ENCODE results near the gene ITLN2. TPM values are rescaled to one million over a fixed set of nuclear protein-coding genes. Genes with fewer than 3 reads are reported as not detected.
"Not testable (repeated sequence)": the region's sequence is repeated elsewhere in the genome, so short reads cannot be mapped to it uniquely, and the experiment has no call there.

The ITLN2 gene
- total RNA-seq, 2 experiments from 2014 or later: not detected

- H3K4me1 Mint-ChIP-seq (ENCODE audit: low read depth); H3K4me3 Mint-ChIP-seq; H3K36me3 Mint-ChIP-seq (ENCODE audit: low read depth); H3K27ac Mint-ChIP-seq; POLR2A ChIA-PET; CTCF ChIA-PET; H3K9me3 Mint-ChIP-seq (ENCODE audit: insufficient read depth); DNase-seq; ATAC-seq: not testable (repeated sequence)
- H3K27me3 Mint-ChIP-seq (ENCODE audit: low read depth): peaks cover 20% of the 10 kb centered on the region
Measured at GRCh38 chr1:160933305-160933704, 21.3 kb downstream of the ITLN2 start.

- no peak for ATAC-seq
- Mint-ChIP-seq H3K27me3 (ENCODE audit: low read depth) (peaks cover 8% of the 10 kb centered on the region), H3K4me3 (no peak overlapping the region), H3K27ac (no peak overlapping the region), H3K4me1 (ENCODE audit: low read depth) (no peaks in the 10 kb centered on the region), H3K36me3 (ENCODE audit: low read depth) (peaks cover 7% of the 10 kb centered on the region), H3K9me3 (ENCODE audit: insufficient read depth) (peaks cover 16% of the 10 kb centered on the region)
- no peak for DNase-seq
- POLR2A ChIA-PET: interaction anchor here (0.6 kb wide), 1 partner anchor 177 kb away, joined by 3 read pairs; no protein-coding TSS in a partner anchor
- CTCF ChIA-PET: interaction anchor here (0.5 to 1.6 kb wide), 3 partner anchors 65 to 146 kb away, joined by 3 to 5 read pairs (median 3); no protein-coding TSS in a partner anchor
Measured at GRCh38 chr1:160925652-160926244, 28.9 kb downstream of the ITLN2 start.

GRCh38 chr1:160924791-160925651 lies 29.6 kb downstream of the ITLN2 start:
- ChIA-PET POLR2A (no interaction called here), CTCF (interaction anchor here (0.5 to 1.6 kb wide), 3 partner anchors 66 to 145 kb away, joined by 3 to 5 read pairs (median 3); no protein-coding TSS in a partner anchor)
- Mint-ChIP-seq H3K4me3 (no peak overlapping the region), H3K9me3 (ENCODE audit: insufficient read depth) (peaks cover 16% of the 10 kb centered on the region), H3K27ac (no peak overlapping the region), H3K36me3 (ENCODE audit: low read depth) (peaks cover 9% of the 10 kb centered on the region), H3K4me1 (ENCODE audit: low read depth) (no peaks in the 10 kb centered on the region), H3K27me3 (ENCODE audit: low read depth) (peaks cover 11% of the 10 kb centered on the region)
- DNase-seq (no peak), ATAC-seq (no peak)

GRCh38 chr1:160916666-160917065 lies 37.9 kb downstream of the ITLN2 start:
- ATAC-seq (no peak), DNase-seq (no peak)
- Mint-ChIP-seq H3K4me3 (no peak overlapping the region), H3K9me3 (ENCODE audit: insufficient read depth) (no peaks in the 10 kb centered on the region), H3K36me3 (ENCODE audit: low read depth) (peaks cover 5% of the 10 kb centered on the region), H3K27me3 (ENCODE audit: low read depth) (peaks cover 30% of the 10 kb centered on the region), H3K4me1 (ENCODE audit: low read depth) (no peaks in the 10 kb centered on the region), H3K27ac (no peak overlapping the region)
- POLR2A ChIA-PET: no interaction called here
- CTCF ChIA-PET: interaction anchor here (1.4 kb wide), 1 partner anchor 34 kb away, joined by 6 read pairs; no protein-coding TSS in a partner anchor

GRCh38 chr1:160913229-160913628 lies 41.4 kb downstream of the ITLN2 start:
- POLR2A ChIA-PET; H3K4me1 Mint-ChIP-seq (ENCODE audit: low read depth); H3K9me3 Mint-ChIP-seq (ENCODE audit: insufficient read depth); H3K27ac Mint-ChIP-seq; H3K36me3 Mint-ChIP-seq (ENCODE audit: low read depth); DNase-seq; H3K4me3 Mint-ChIP-seq; ATAC-seq: not testable (repeated sequence)
- CTCF ChIA-PET: interaction anchor here (1.6 kb wide), 1 partner anchor 41 kb away, joined by 5 read pairs; the partner anchor contains the start of gene ITLN2
- H3K27me3 Mint-ChIP-seq (ENCODE audit: low read depth): peaks cover 12% of the 10 kb centered on the region

GRCh38 chr1:160911925-160912324 lies 42.7 kb downstream of the ITLN2 start:
- H3K4me3 Mint-ChIP-seq: no peak overlapping the region
- DNase-seq: no peak
- no peaks in the 10 kb centered on the region for H3K4me1 Mint-ChIP-seq (ENCODE audit: low read depth)
- H3K27me3 Mint-ChIP-seq (ENCODE audit: low read depth): peaks cover 10% of the 10 kb centered on the region
- ChIA-PET CTCF (interaction anchor here (1.2 to 1.6 kb wide), 3 partner anchors 41 to 78 kb away, joined by 3 to 5 read pairs (median 5); partner anchors contain the start of gene ITLN2), POLR2A (no interaction called here)
- H3K9me3 Mint-ChIP-seq (ENCODE audit: insufficient read depth): no peaks in the 10 kb centered on the region
- H3K36me3 Mint-ChIP-seq (ENCODE audit: low read depth): no peaks in the 10 kb centered on the region
- H3K27ac Mint-ChIP-seq: no peak overlapping the region
- no peak for ATAC-seq

- ChIA-PET CTCF (interaction anchor here (1.0 to 1.6 kb wide), 4 partner anchors 41 to 78 kb away, joined by 3 to 5 read pairs (median 4); partner anchors contain the start of gene ITLN2), POLR2A (no interaction called here)
- ATAC-seq: no peak
- Mint-ChIP-seq H3K4me3 (no peak overlapping the region), H3K27me3 (ENCODE audit: low read depth) (peaks cover 5% of the 10 kb centered on the region), H3K9me3 (ENCODE audit: insufficient read depth) (no peaks in the 10 kb centered on the region), H3K4me1 (ENCODE audit: low read depth) (no peaks in the 10 kb centered on the region), H3K27ac (no peak overlapping the region), H3K36me3 (ENCODE audit: low read depth) (no peaks in the 10 kb centered on the region)
- no peak for DNase-seq
Measured at GRCh38 chr1:160911441-160911840, 43.2 kb downstream of the ITLN2 start.

GRCh38 chr1:160910170-160910750 lies 44.3 kb downstream of the ITLN2 start:
- ChIA-PET POLR2A (no interaction called here), CTCF (interaction anchor here (0.8 to 1.0 kb wide), 2 partner anchors 44 to 76 kb away, joined by 3 read pairs; partner anchors contain the start of gene ITLN2)
- no peak overlapping the region for H3K4me3 Mint-ChIP-seq
- no peaks in the 10 kb centered on the region for H3K9me3 Mint-ChIP-seq (ENCODE audit: insufficient read depth)
- ATAC-seq: no peak
- H3K36me3 Mint-ChIP-seq (ENCODE audit: low read depth): no peaks in the 10 kb centered on the region
- no peaks in the 10 kb centered on the region for H3K4me1 Mint-ChIP-seq (ENCODE audit: low read depth)
- no peak overlapping the region for H3K27ac Mint-ChIP-seq
- H3K27me3 Mint-ChIP-seq (ENCODE audit: low read depth): peaks cover 2% of the 10 kb centered on the region
- no peak for DNase-seq

- no peak for DNase-seq
- H3K9me3 Mint-ChIP-seq (ENCODE audit: insufficient read depth): no peaks in the 10 kb centered on the region
- ChIA-PET CTCF (interaction anchor here (1.2 to 1.8 kb wide), 3 partner anchors 10 to 183 kb away, joined by 3 to 5 read pairs (median 4); no protein-coding TSS in a partner anchor), POLR2A (no interaction called here)
- no peaks in the 10 kb centered on the region for H3K27me3 Mint-ChIP-seq (ENCODE audit: low read depth)
- H3K4me3 Mint-ChIP-seq: no peak overlapping the region
- no peaks in the 10 kb centered on the region for H3K36me3 Mint-ChIP-seq (ENCODE audit: low read depth)
- H3K27ac Mint-ChIP-seq: no peak overlapping the region
- no peaks in the 10 kb centered on the region for H3K4me1 Mint-ChIP-seq (ENCODE audit: low read depth)
- no peak for ATAC-seq
Measured at GRCh38 chr1:160907976-160908375, 46.6 kb downstream of the ITLN2 start.

GRCh38 chr1:160905617-160905989 lies 49.0 kb downstream of the ITLN2 start:
- CTCF ChIA-PET: interaction anchor here (1.0 to 1.2 kb wide), 2 partner anchors 14 to 46 kb away, joined by 4 to 5 read pairs; no protein-coding TSS in a partner anchor
- no peak for ATAC-seq

GRCh38 chr1:160904783-160905616 lies 49.6 kb downstream of the ITLN2 start:
- H3K36me3 Mint-ChIP-seq (ENCODE audit: low read depth): no peaks in the 10 kb centered on the region
- H3K27ac Mint-ChIP-seq: no peak overlapping the region
- ChIA-PET CTCF (interaction anchor here (0.8 to 1.2 kb wide), 3 partner anchors 14 to 49 kb away, joined by 3 to 5 read pairs (median 4); no protein-coding TSS in a partner anchor), POLR2A (no interaction called here)
- H3K27me3 Mint-ChIP-seq (ENCODE audit: low read depth): peaks cover 11% of the 10 kb centered on the region
- ATAC-seq: no peak
- H3K4me1 Mint-ChIP-seq (ENCODE audit: low read depth): no peaks in the 10 kb centered on the region
- DNase-seq: no peak
- H3K4me3 Mint-ChIP-seq: no peak overlapping the region
- H3K9me3 Mint-ChIP-seq (ENCODE audit: insufficient read depth): no peaks in the 10 kb centered on the region

More at GRCh38 chr1:160905617-160905989, 49.0 kb downstream of the ITLN2 start:
- Mint-ChIP-seq H3K4me1 (ENCODE audit: low read depth) (no peaks in the 10 kb centered on the region), H3K4me3 (no peak overlapping the region), H3K36me3 (ENCODE audit: low read depth) (no peaks in the 10 kb centered on the region), H3K27me3 (ENCODE audit: low read depth) (peaks cover 10% of the 10 kb centered on the region), H3K27ac (no peak overlapping the region), H3K9me3 (ENCODE audit: insufficient read depth) (no peaks in the 10 kb centered on the region)
- POLR2A ChIA-PET: no interaction called here
- no peak for DNase-seq

All from activated CD8-positive, alpha-beta T cell treated with anti-CD3 and anti-CD28 coated beads, Interleukin-2, amount 10 ng/mL, durations not matched to agents 7 days and 5 days (primary cell).